Adrenal gland (tissue), 12 donors: Measurements from ENCODE around the gene AHRR. TPM values are rescaled to one million over a fixed set of nuclear protein-coding genes. Genes with fewer than 3 reads are reported as not detected.

Experiments
- DNase-seq, 7 donors: peaks; one replicate each; pipeline ENCODE4 v3.0.0-alpha.2; 2019 to 2020
- H3K27ac ChIP-seq, 5 donors: fragments of 200-600 bp; sonication (generic) in 4 of 5; 1 replicate in 3 of 5; 2 replicates in 2 of 5; pipeline versions ENCODE4 v1.5.1 to v1.8.0; 2016 to 2020; ENCODE audit warnings: mild to moderate bottlenecking in 1 of 5
- H3K27me3 ChIP-seq: fragments of 200-600 bp; 2 replicates; pipeline ENCODE4 v1.8.0; 2021
- H3K36me3 ChIP-seq, 2 donors: fragments of 200-600 bp; replicated peaks in 1 of 2; 1 replicate in 1 of 2; 2 replicates in 1 of 2; pipeline versions ENCODE4 v1.5.1 to v1.8.0; 2018 to 2022
- H3K4me1 ChIP-seq, 2 donors: fragments of 200-600 bp; replicated peaks in 1 of 2; 1 replicate in 1 of 2; 2 replicates in 1 of 2; pipeline versions ENCODE4 v1.5.1 to v1.8.0; 2018 to 2021
- H3K4me3 ChIP-seq, 4 donors: fragments of 200-600 bp; sonication (generic) in 3 of 4; one replicate each; pipeline ENCODE4 v1.5.1; 2016 to 2018
- H3K9me3 ChIP-seq, 3 donors: fragments of 200-600 bp; sonication (generic) in 1 of 3; replicated peaks in 1 of 3; 1 replicate in 2 of 3; 2 replicates in 1 of 3; pipeline versions ENCODE4 v1.5.1 to v1.8.0; 2016 to 2021
- CTCF ChIP-seq, 6 experiments: fragments of 450-650 bp in 4 of 6; fragments of 200-600 bp in 2 of 6; sonication (generic) in 1 of 6; IDR thresholded peaks; 1 replicate in 5 of 6; 2 replicates in 1 of 6; pipeline versions ENCODE4 v1.5.1 to v1.8.0; 2016 to 2021; ENCODE audit warnings: antibody characterized with exemption in 6 of 6, mild to moderate bottlenecking in 2 of 6, moderate library complexity in 1 of 6
- POLR2A ChIP-seq, 2 donors: fragments of 450-650 bp; IDR thresholded peaks; one replicate each; pipeline ENCODE4 v1.6.1; 2017; ENCODE audit warnings: antibody characterized with exemption in 2 of 2, mild to moderate bottlenecking in 2 of 2, moderate library complexity in 1 of 2
- WGBS, 4 donors: extraction: QIAGEN DNeasy Blood & Tissue Kit in 2 of 4; methylation state at CpG; one replicate each; pipeline versions ENCODE4 v1.1.5 to v1.1.7; 2013 to 2017; 5-methylcytosine and 5-hydroxymethylcytosine counted together
- intact Hi-C, 2 donors: fragments of 100-400 bp; cut with DNase I; formaldehyde crosslinking; loops; one replicate each; pipeline versions ENCODE4 v1.14.1 to v1.15.0; 2022 to 2023
- polyA plus RNA-seq, 3 donors: library from polyadenylated mRNA; stranded (reverse); fragments of 200-250 nt in 2 of 3; fragments of 350-450 nt in 1 of 3; fragmentation: Illumina TruSeq in 1 of 3; extraction: RNeasy Lipid Tissue Mini Kit (QIAGEN cat#74804) in 1 of 3; gene quantifications; one replicate each; pipeline ENCODE4 v1.2.3, GENCODE V29; 2013 to 2014
- total RNA-seq, 9 donors: library from RNA; depleted of rRNA in 4 of 9; stranded (reverse); fragments of >200 nt in 4 of 9; fragments of 120-200 nt in 1 of 9; fragmentation: NEBNext Ultra II Directional in 1 of 9; extraction: Animal tissue kit (Norgen Biotek cat#: 25700) in 1 of 9; gene quantifications; one replicate each; pipeline versions ENCODE4 v1.1.0 to v1.2.4, GENCODE V29; 2013 to 2023
- donor health status: healthy with polysubstance abuse.
- donor health status: Bipolar disorder and iron deficiency.
- donor health status: DM: yes; HTN: yes; CAD: no.
- donor health status: DM: no; HTN: no; CAD: no.
- donor health status: DM: no; HTN: no; CAD: no.
- donor health status: DM: yes; HTN: yes; CAD: no.

The AHRR gene
- total and polyA plus RNA-seq, 12 donors: 0.17 to 3.6 (median 0.99) TPM

DNA sequence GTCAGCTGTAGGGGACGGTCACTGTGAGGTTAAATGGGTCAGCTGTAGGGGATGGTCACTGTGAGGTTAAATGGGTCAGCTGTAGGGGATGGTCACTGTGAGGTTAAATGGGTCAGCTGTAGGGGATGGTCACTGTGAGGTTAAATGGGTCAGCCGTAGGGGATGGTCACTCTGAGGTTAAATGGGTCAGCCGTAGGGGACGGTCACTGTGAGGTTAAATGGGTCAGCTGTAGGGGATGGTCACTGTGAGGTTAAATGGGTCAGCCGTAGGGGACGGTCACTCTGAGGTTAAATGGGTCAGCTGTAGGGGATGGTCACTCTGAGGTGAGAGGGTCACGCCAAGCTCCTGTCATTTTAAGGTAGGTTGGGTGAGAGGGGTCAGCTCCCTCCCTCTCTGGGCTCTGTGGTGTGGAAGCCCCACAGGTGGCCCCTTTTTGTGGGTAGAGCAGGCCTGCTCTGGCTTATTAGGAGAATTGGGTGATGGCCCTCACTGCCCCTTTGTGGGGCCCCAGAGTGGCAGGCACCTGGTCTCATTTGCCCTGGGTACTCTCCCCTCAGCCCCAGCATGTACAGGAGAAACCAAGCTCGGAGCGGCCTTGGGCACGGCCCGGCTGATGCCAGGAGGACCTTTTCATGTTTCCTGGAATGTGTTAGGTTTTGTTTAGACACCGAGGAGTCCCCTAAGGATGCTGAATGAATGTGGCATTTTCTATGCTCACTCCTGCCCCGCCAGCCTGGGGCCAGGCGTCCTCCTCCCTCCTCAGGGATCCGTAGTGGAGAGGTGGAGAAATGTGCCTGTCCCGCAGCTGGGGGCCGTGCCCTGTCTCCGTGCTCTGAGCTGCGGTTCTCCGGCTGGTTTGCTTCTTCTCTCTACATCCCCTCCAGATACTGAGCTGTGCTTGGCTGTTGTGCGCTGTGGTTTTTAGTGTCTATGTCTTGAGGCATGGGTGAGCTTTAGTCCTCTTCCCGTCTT, 31.4 kb downstream of the AHRR start:
- Histone ChIP-seq H3K27ac (no peak overlapping the region), H3K4me1 (no peaks in the 10 kb centered on the region), H3K27me3 (no peaks in the 10 kb centered on the region), H3K9me3 (no peaks in the 10 kb centered on the region), H3K36me3 (no peaks in the 10 kb centered on the region), H3K4me3 (no peak overlapping the region)
- 73 to 87% (median 79%) methylated on average over 18 to 22 of the region's 22 CpGs for WGBS, 4 donors
- DNase-seq: peak in 1 of 7 donors; percentile 23
- intact Hi-C loops: no loop called here
- TF ChIP-seq CTCF (IDR thresholded peaks at IDR 0.05) (no peak), POLR2A (IDR thresholded peaks at IDR 0.05) (no peak)

DNA sequence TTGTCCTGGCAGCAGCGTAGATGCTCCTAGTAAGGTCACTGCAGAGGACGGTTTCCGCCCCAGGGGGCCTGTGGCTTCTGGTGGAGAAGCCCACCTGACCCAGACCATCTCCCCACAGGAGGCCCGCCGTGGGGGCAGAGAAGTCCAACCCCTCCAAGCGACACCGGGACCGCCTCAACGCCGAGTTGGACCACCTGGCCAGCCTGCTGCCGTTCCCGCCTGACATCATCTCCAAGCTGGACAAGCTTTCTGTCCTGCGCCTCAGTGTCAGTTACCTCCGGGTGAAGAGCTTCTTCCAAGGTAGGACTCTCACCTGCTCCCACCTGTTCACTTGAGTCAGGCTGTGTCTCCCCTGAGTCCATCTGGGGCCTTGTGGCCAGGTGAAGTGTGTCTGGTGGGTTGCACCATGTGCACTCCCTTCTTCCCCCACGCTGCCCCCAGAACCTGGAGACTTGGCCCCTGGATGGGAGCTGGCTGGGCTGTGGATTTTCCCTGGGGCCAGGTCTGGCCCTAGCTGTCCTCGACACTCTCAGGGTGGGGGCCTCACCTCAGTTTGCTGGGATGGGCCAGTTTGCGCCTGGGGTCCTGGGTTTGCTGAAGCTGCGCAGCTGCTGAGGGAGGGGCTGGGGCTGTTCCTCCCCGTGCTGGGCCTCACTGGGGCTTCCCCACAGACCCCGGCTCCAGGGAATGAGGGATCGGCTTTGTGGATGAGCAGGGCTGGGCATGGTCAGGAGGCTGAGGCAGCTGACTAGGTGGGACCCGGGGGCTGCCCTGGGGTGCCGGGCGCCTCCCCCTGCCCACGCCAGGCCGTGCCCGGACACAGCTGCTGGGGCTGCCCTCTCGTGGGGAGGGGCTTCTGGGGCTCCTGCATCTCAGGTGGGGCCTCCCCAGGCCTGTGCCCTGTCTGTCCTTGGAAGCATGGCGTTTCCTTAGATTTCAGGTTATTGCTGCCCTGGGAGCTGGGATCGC, 32.4 kb downstream of the AHRR start:
- WGBS, 4 donors: 87 to 94% (median 92%) methylated on average over 6 to 30 of the region's 30 CpGs
- intact Hi-C loops: no loop called here
- Histone ChIP-seq H3K27ac (no peak overlapping the region), H3K36me3 (no peaks in the 10 kb centered on the region), H3K27me3 (no peaks in the 10 kb centered on the region), H3K4me1 (no peaks in the 10 kb centered on the region), H3K4me3 (no peak overlapping the region), H3K9me3 (no peaks in the 10 kb centered on the region)
- TF ChIP-seq POLR2A (IDR thresholded peaks at IDR 0.05) (no peak), CTCF (IDR thresholded peaks at IDR 0.05) (no peak)
- DNase-seq: peak in 1 of 7 donors; percentile 34

DNA sequence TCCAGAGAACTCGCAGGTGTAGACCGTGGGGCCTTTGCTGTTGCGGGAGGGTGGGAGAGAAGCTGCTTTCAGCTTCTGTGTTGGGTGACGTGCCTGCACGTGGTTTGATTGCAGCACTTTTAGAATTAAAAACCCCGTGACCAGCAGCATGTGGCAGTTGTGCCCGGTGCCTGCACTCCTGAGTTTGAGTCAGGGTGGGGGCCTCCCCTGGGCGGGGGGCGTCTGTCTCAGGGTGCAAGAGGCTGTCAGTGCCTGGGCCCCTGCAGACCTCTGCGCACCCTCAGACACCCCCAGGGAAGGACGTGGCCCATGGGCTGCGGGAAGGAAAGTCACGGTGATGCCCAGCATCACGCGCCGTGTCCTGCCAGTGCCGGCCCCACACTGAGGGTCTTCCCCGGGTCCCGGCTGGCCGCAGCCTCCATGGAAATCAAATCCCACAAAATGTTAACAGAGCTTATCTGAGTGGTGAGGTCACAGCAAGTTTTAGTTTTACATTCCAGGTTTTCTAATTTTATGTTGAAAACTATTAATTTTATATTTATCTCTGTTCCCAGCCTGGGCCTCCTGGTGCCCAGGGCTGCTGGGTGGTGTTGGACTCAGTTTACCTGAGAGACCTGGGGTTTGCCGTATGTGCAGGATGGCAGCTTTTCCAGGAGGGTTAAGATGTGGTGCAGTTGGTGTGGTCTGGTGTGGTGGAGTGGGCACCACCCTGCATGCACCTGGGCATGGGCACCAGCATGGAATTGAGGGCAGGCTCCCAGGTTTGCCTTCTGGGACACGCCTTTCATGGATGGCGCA, 33.3 kb downstream of the AHRR start:
- peak in 1 of 7 donors; percentile 39 for DNase-seq
- Histone ChIP-seq H3K27me3 (no peaks in the 10 kb centered on the region), H3K36me3 (no peaks in the 10 kb centered on the region), H3K4me1 (no peaks in the 10 kb centered on the region), H3K9me3 (no peaks in the 10 kb centered on the region), H3K27ac (no peak overlapping the region), H3K4me3 (no peak overlapping the region)
- intact Hi-C loops: no loop called here
- 82 to 88% (median 86%) methylated on average over 13 to 23 of the region's 23 CpGs for WGBS, 4 donors
- TF ChIP-seq CTCF (IDR thresholded peaks at IDR 0.05) (no peak), POLR2A (IDR thresholded peaks at IDR 0.05) (no peak)
